RCC 7860 (cell line): Measurements from ENCODE around the gene EPB41L2.

Source experiments
- DNase-seq: peaks from one replicate; pipeline ENCODE4 v3.0.0-alpha.2; 2015; ENCODE audit warnings: low spot score
- FAIRE-seq: peaks from 2 replicates; lab custom pipeline; 2012; peaks lifted over from hg19 to GRCh38; lab: Jason Lieb, UNC

Gene EPB41L2

GRCh38 chr6:131062241-131063027 lies 611 bp downstream of the EPB41L2 start:
- FAIRE-seq (no peak), DNase-seq (no peak)

- FAIRE-seq (no peak), DNase-seq (no peak)
These were observed 1.3 kb downstream of the EPB41L2 start for GRCh38 chr6:131061751-131062119.

GRCh38 chr6:131061041-131061750 lies 1.8 kb downstream of the EPB41L2 start:
- FAIRE-seq: peak; percentile 94
- DNase-seq: peak; percentile 84

GRCh38 chr6:131060311-131060710 lies 2.7 kb downstream of the EPB41L2 start:
- FAIRE-seq: no peak

GRCh38 chr6:131059486-131059885 lies 3.6 kb downstream of the EPB41L2 start:
- FAIRE-seq: peak; percentile 72
- DNase-seq: peak; percentile 74

More at GRCh38 chr6:131060311-131060710, 2.7 kb downstream of the EPB41L2 start:
- DNase-seq: peak; percentile 33

GRCh38 chr6:131058236-131058635 lies 4.8 kb downstream of the EPB41L2 start:
- no peak for FAIRE-seq
- no peak for DNase-seq

- DNase-seq (peak; percentile 39), FAIRE-seq (no peak)
These were observed 8.4 kb downstream of the EPB41L2 start for GRCh38 chr6:131054392-131055250.

- FAIRE-seq (no peak), DNase-seq (peak; percentile 62)
These were observed 9.4 kb downstream of the EPB41L2 start for GRCh38 chr6:131053546-131054240.

GRCh38 chr6:131052181-131052580 lies 10.9 kb downstream of the EPB41L2 start:
- DNase-seq (no peak), FAIRE-seq (no peak)

GRCh38 chr6:131051341-131051740 lies 11.7 kb downstream of the EPB41L2 start:
- FAIRE-seq (no peak), DNase-seq (no peak)

GRCh38 chr6:131049608-131050007 lies 13.4 kb downstream of the EPB41L2 start:
- no peak for FAIRE-seq
- DNase-seq: no peak

- DNase-seq (no peak), FAIRE-seq (no peak)
These were observed 14.0 kb downstream of the EPB41L2 start for GRCh38 chr6:131048933-131049515.

GRCh38 chr6:131048459-131048858 lies 14.6 kb downstream of the EPB41L2 start:
- FAIRE-seq (no peak), DNase-seq (no peak)

- FAIRE-seq: no peak
- DNase-seq: no peak
These were observed 17.9 kb downstream of the EPB41L2 start for GRCh38 chr6:131045139-131045538.

- DNase-seq: no peak
- FAIRE-seq: no peak
These were observed 19.1 kb downstream of the EPB41L2 start for GRCh38 chr6:131043902-131044447.

- no peak for FAIRE-seq
- no peak for DNase-seq
These were observed 20.4 kb downstream of the EPB41L2 start for GRCh38 chr6:131042664-131043063.

- DNase-seq (no peak), FAIRE-seq (peak; percentile 36)
These were observed 21.2 kb downstream of the EPB41L2 start for GRCh38 chr6:131041814-131042213.

- DNase-seq: no peak
- FAIRE-seq: no peak
These were observed 22.2 kb downstream of the EPB41L2 start for GRCh38 chr6:131040866-131041265.

- FAIRE-seq: no peak
These were observed 23.7 kb downstream of the EPB41L2 start for GRCh38 chr6:131039345-131039680.

More at GRCh38 chr6:131039345-131039680, 23.7 kb downstream of the EPB41L2 start:
- no peak for DNase-seq
